Medulla oblongata (tissue), 1 donor: ENCODE measurements around the gene EIF3D.

Experiments
- DNase-seq: peaks from one replicate; pipeline ENCODE4 v3.0.0-alpha.2; 2015; ENCODE audit errors: extremely low spot score

Gene EIF3D

GRCh38 chr22:36467042-36467810, 61.7 kb downstream of the EIF3D start:
- no peak for DNase-seq

DNA sequence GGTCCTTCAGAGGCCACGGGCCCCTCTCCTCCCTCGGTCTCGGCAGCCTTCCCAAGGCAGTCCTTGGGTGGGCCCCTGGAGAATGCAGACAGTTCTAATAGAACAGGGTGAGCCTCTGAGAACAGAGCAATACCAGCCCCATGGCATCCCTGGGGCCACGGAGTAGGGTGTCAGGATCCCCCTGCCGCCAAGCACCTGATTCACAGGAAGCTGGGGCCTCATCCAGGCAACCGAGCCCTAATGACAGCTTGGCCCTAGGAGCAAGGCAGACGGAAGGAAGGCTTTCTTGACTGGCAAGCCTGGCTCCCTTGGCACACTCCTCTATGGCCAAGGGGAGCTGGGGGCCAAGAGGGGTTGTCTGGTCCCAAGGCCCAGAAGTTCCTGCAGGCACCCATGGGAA, 62.7 kb downstream of the EIF3D start:
- no peak for DNase-seq

GRCh38 chr22:36465232-36466021, 63.5 kb downstream of the EIF3D start:
- peak; percentile 39 for DNase-seq

GRCh38 chr22:36464715-36465231, 64.2 kb downstream of the EIF3D start:
- DNase-seq, result no peak

DNA sequence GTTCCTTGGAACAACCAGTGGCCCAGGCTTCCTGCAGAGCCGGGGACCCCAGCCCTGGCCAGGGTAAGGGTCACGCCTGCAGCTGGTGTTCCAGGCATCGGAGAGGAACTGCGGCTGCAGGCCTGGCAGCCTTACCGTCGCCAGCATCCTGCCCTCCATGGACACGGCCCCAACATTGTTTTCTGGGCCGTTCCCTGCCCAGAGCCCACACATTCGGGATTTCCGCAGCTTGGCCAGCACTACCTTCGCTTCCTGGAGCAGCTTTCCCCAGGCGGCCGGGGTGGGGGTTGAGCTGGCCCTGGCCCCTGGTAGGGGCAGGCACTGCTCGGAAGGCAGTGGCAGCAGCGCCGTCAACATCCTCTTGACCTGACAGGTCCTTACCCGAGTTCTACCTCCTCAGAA, 65.2 kb downstream of the EIF3D start:
- DNase-seq, result no peak

DNA sequence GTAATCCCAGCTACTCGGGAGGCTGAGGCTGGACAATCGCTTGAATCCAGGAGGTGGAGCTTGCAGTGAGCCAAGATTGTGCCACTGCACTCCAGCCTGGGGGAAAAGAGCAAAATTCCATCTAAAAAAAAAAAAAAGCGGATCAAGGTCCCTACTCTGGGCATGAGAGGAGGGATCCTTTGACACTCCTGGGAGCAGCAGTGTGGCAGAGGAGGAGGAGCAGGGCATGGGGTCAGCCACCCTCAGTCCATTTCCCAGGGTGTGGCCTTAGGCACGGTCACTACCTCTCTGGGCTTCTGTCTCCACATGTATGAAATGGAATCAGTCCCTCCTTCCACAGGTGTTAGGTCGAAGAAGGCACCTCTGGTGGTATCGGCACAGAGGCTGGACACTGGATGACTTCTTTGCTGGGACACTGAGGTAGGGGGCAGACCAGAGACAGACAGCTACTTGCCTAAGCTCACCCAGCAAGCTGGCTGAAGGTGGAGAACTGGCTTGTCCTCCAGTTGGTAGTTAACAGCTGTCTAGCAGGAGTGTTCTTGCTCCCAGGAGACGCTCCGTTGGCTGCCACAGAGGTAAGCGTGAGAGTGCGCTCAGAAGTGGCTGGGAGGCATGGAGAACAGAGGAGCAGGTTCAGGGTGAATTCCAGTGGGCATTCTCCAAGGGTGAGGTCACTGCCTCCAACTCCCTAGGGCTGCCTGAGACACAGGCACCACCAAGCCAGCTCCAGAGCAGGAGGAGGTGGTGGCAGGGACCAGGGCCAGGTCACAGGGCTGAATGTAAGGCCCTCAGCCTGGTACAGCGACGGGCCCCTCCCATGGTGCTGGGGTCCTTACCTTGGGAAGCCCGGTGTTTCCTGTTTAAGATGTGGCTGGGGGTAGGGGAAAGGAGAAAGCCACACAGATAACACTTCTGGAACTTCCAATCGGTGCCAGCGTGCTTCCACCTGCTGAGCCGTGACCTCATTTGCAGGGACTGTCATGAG, 67.0 kb downstream of the EIF3D start:
- no peak for DNase-seq
